Liver (tissue), 9 donors: ENCODE results near the gene PTPN22. TPM values are rescaled to one million over a fixed set of nuclear protein-coding genes. Genes with fewer than 3 reads are reported as not detected.

Source experiments
- DNase-seq: peaks from one replicate; pipeline ENCODE4 v3.0.0-alpha.2; 2017; ENCODE audit warnings: low spot score
- H3K27ac ChIP-seq, 2 donors: one replicate each; pipeline ENCODE4 v1.7.0; 2013; ENCODE audit warnings: inconsistent platforms in 2 of 2, low read length in 2 of 2, control low read depth in 1 of 2, low read depth in 1 of 2, mild to moderate bottlenecking in 1 of 2
- H3K27me3 ChIP-seq, 4 donors: one replicate each; pipeline versions ENCODE4 v1.6.1 to v1.7.0; 2013; ENCODE audit warnings: low read length in 3 of 4, inconsistent platforms in 1 of 4, mild to moderate bottlenecking in 1 of 4, moderate library complexity in 1 of 4; ENCODE audit not compliant: control insufficient read depth in 4 of 4, insufficient read depth in 4 of 4
- H3K36me3 ChIP-seq, 4 donors: one replicate each; pipeline versions ENCODE4 v1.6.1 to v1.7.0; 2013; ENCODE audit warnings: low read length in 3 of 4, mild to moderate bottlenecking in 3 of 4, low read depth in 1 of 4, moderate library complexity in 1 of 4; ENCODE audit not compliant: control insufficient read depth in 4 of 4, insufficient read depth in 3 of 4
- H3K4me1 ChIP-seq, 4 donors: one replicate each; pipeline versions ENCODE4 v1.6.1 to v1.7.0; 2013; ENCODE audit warnings: low read length in 3 of 4, mild to moderate bottlenecking in 3 of 4, moderate library complexity in 1 of 4; ENCODE audit not compliant: control insufficient read depth in 4 of 4, insufficient read depth in 4 of 4
- H3K4me3 ChIP-seq, 3 donors: one replicate each; pipeline versions ENCODE4 v1.6.1 to v1.7.0; 2013; ENCODE audit warnings: low read length in 3 of 3, control low read depth in 1 of 3, low read depth in 1 of 3, mild to moderate bottlenecking in 1 of 3
- H3K9ac ChIP-seq, 2 donors: one replicate each; pipeline ENCODE4 v1.7.0; 2013; ENCODE audit warnings: low read length in 2 of 2, mild to moderate bottlenecking in 2 of 2, moderate library complexity in 2 of 2, control low read depth in 1 of 2, low read depth in 1 of 2
- H3K9me3 ChIP-seq, 4 donors: one replicate each; pipeline versions ENCODE4 v1.6.1 to v1.7.0; 2013; ENCODE audit warnings: low read length in 3 of 4; ENCODE audit not compliant: control insufficient read depth in 4 of 4
- ATF3 ChIP-seq: IDR thresholded peaks from 2 replicates; pipeline ENCODE4 v1.6.1; 2016; ENCODE audit warnings: antibody characterized with exemption
- CTCF ChIP-seq: fragments of 150-350 bp; IDR thresholded peaks from 2 replicates; pipeline ENCODE4 v1.5.1; 2017; ENCODE audit warnings: improper control_type of control experiment, low read depth, low read length; ENCODE audit not compliant: missing input control
- EGR1 ChIP-seq, 2 donors: IDR thresholded peaks; 2 replicates each; pipeline ENCODE4 v1.6.1; 2016 to 2018; ENCODE audit warnings: antibody characterized with exemption in 2 of 2, low read depth in 2 of 2
- FOXA1 ChIP-seq: IDR thresholded peaks from 2 replicates; pipeline ENCODE4 v1.6.1; 2016; ENCODE audit warnings: antibody characterized with exemption
- FOXA2 ChIP-seq: IDR thresholded peaks from 2 replicates; pipeline ENCODE4 v1.6.1; 2016; ENCODE audit warnings: antibody characterized with exemption
- GABPA ChIP-seq, 2 donors: IDR thresholded peaks in 1 of 2; conservative IDR thresholded peaks in 1 of 2; 2 replicates each; pipeline ENCODE4 v1.6.1; 2016; ENCODE audit warnings: antibody characterized with exemption in 2 of 2, mild to moderate bottlenecking in 1 of 2, moderate library complexity in 1 of 2
- HNF4A ChIP-seq, 2 donors: conservative IDR thresholded peaks; 2 replicates each; pipeline ENCODE4 v1.6.1; 2016; ENCODE audit warnings: antibody characterized with exemption in 2 of 2, mild to moderate bottlenecking in 2 of 2
- HNF4G ChIP-seq: IDR thresholded peaks from 2 replicates; pipeline ENCODE4 v1.6.1; 2016; ENCODE audit warnings: antibody characterized with exemption
- JUND ChIP-seq, 2 donors: IDR thresholded peaks; 2 replicates each; pipeline ENCODE4 v1.6.1; 2016; ENCODE audit warnings: antibody characterized with exemption in 2 of 2
- MAX ChIP-seq: IDR thresholded peaks from 2 replicates; pipeline ENCODE4 v1.6.1; 2016; ENCODE audit warnings: antibody characterized with exemption
- RAD21 ChIP-seq, 2 donors: IDR thresholded peaks; 2 replicates each; pipeline ENCODE4 v1.6.1; 2016; ENCODE audit warnings: antibody characterized with exemption in 2 of 2, mild to moderate bottlenecking in 2 of 2
- REST ChIP-seq: IDR thresholded peaks from 2 replicates; pipeline ENCODE4 v1.6.1; 2016; ENCODE audit warnings: antibody characterized with exemption, mild to moderate bottlenecking
- RXRA ChIP-seq, 2 donors: IDR thresholded peaks; 2 replicates each; pipeline ENCODE4 v1.6.1; 2017 to 2018; ENCODE audit warnings: antibody characterized with exemption in 2 of 2, mild to moderate bottlenecking in 1 of 2
- SP1 ChIP-seq: IDR thresholded peaks from 2 replicates; pipeline ENCODE4 v1.6.1; 2018; ENCODE audit warnings: antibody characterized with exemption, mild to moderate bottlenecking
- TAF1 ChIP-seq: conservative IDR thresholded peaks from 2 replicates; pipeline ENCODE4 v1.6.1; 2016; ENCODE audit warnings: antibody characterized with exemption, mild to moderate bottlenecking
- YY1 ChIP-seq: IDR thresholded peaks from 2 replicates; pipeline ENCODE4 v1.6.1; 2016; ENCODE audit warnings: antibody characterized with exemption, mild to moderate bottlenecking
- ZBTB33 ChIP-seq: IDR thresholded peaks from 2 replicates; pipeline ENCODE4 v1.6.1; 2016; ENCODE audit warnings: antibody characterized with exemption
- WGBS: extraction: QIAGEN DNeasy Blood & Tissue Kit; methylation state at CpG from one replicate; pipeline ENCODE4 v1.1.7; 2013; 5-methylcytosine and 5-hydroxymethylcytosine counted together
- polyA plus RNA-seq, 2 donors: library from polyadenylated mRNA; stranded (reverse) in 1 of 2; unstranded in 1 of 2; fragments of 200-250 nt in 1 of 2; fragments of >200 nt in 1 of 2; fragmentation: Nextera tagmentation in 1 of 2; extraction: Ambion mirVana in 1 of 2; gene quantifications; one replicate each; pipeline versions ENCODE4 v1.2.1 to v1.2.3, GENCODE V29; 2013 to 2015
- total RNA-seq, 2 donors: library from RNA; depleted of rRNA; stranded (reverse); fragments of >200 nt; gene quantifications; one replicate each; pipeline ENCODE4 v1.2.3, GENCODE V29; 2014
- donor health status: healthy.
- donor health status: healthy.
- donor health status: healthy.
- donor health status: healthy.
- donor health status: healthy.

PTPN22 gene
- total and polyA plus RNA-seq, 4 donors: 0.24 to 1.9 (median 1.0) TPM

GRCh38 chr1:113850127-113850796 lies 21.2 kb downstream of the PTPN22 start:
- H3K4me1 ChIP-seq: no peaks in the 10 kb centered on the region
- no peaks in the 10 kb centered on the region for H3K9me3 ChIP-seq
- no peaks in the 10 kb centered on the region for H3K27me3 ChIP-seq
- no peak overlapping the region for H3K4me3 ChIP-seq
- WGBS: 71% methylated on average over 3 of the region's 3 CpGs
- no peak overlapping the region for H3K27ac ChIP-seq
- no peaks in the 10 kb centered on the region for H3K36me3 ChIP-seq
- H3K9ac ChIP-seq: no peak overlapping the region
- TF ChIP-seq TAF1 (no peak), CTCF (no peak), ATF3 (no peak), HNF4A (conservative IDR thresholded peaks at IDR 0.05) (no peak), EGR1 (IDR thresholded peaks at IDR 0.05; ENCODE audit: low read depth in 2 of 2) (no peak), GABPA (IDR thresholded peaks at IDR 0.05 in 1 of 2, conservative IDR thresholded peaks at IDR 0.05 in 1 of 2) (no peak), RXRA (IDR thresholded peaks at IDR 0.05) (no peak), SP1 (no peak), MAX (no peak), JUND (IDR thresholded peaks at IDR 0.05) (no peak), FOXA1 (no peak), ZBTB33 (no peak), HNF4G (no peak)
- DNase-seq: no peak

GRCh38 chr1:113849072-113849471 lies 22.4 kb downstream of the PTPN22 start:
- no peak for DNase-seq
- H3K9ac ChIP-seq: no peak overlapping the region
- no peaks in the 10 kb centered on the region for H3K36me3 ChIP-seq
- H3K27me3 ChIP-seq: no peaks in the 10 kb centered on the region
- H3K4me3 ChIP-seq: no peak overlapping the region
- H3K4me1 ChIP-seq: no peaks in the 10 kb centered on the region
- TF ChIP-seq ATF3 (no peak), TAF1 (no peak), MAX (no peak), YY1 (no peak), JUND (IDR thresholded peaks at IDR 0.05) (no peak), REST (no peak), GABPA (IDR thresholded peaks at IDR 0.05 in 1 of 2, conservative IDR thresholded peaks at IDR 0.05 in 1 of 2) (no peak), FOXA2 (no peak), HNF4A (conservative IDR thresholded peaks at IDR 0.05) (no peak), RAD21 (IDR thresholded peaks at IDR 0.05) (no peak), RXRA (IDR thresholded peaks at IDR 0.05) (no peak), EGR1 (IDR thresholded peaks at IDR 0.05; ENCODE audit: low read depth in 2 of 2) (no peak)
- no peak overlapping the region for H3K27ac ChIP-seq
- H3K9me3 ChIP-seq: no peaks in the 10 kb centered on the region
